ENCODE results near the gene CNKSR1. TPM values are rescaled to one million over a fixed set of nuclear protein-coding genes. Genes with fewer than 3 reads are reported as not detected.
A peak's percentile ranks its signal among the peaks of the same experiment; 100 is the strongest.
"Not testable (repeated sequence)": the region's sequence is repeated elsewhere in the genome, so short reads cannot be mapped to it uniquely, and the experiment has no call there.

The CNKSR1 gene
- total RNA-seq, 1 donor from 2014 or later = 6.2 TPM

- H3K9me3 Mint-ChIP-seq = no peaks in the 10 kb centered on the region
- H3K36me3 Mint-ChIP-seq (ENCODE audit: low read depth) = no peaks in the 10 kb centered on the region
- intact Hi-C loops (cut with micrococcal nuclease) = no loop called here
- H3K27me3 Mint-ChIP-seq = peaks cover 16% of the 10 kb centered on the region
- no peak for DNase-seq
- no peak overlapping the region for H3K4me3 Mint-ChIP-seq
- H3K27ac Mint-ChIP-seq = no peak overlapping the region
- no peaks in the 10 kb centered on the region for H3K4me1 Mint-ChIP-seq
Measured at GRCh38 chr1:26212726-26213125, 35.4 kb downstream of the CNKSR1 start.

- intact Hi-C loops (cut with micrococcal nuclease) = no loop called here
- peaks cover 16% of the 10 kb centered on the region for H3K27me3 Mint-ChIP-seq
- H3K27ac Mint-ChIP-seq = no peak overlapping the region
- no peak overlapping the region for H3K4me3 Mint-ChIP-seq
- H3K36me3 Mint-ChIP-seq (ENCODE audit: low read depth) = no peaks in the 10 kb centered on the region
- no peaks in the 10 kb centered on the region for H3K4me1 Mint-ChIP-seq
- no peaks in the 10 kb centered on the region for H3K9me3 Mint-ChIP-seq
- DNase-seq = no peak
Measured at GRCh38 chr1:26213335-26213905, 36.1 kb downstream of the CNKSR1 start.

- H3K27me3 Mint-ChIP-seq = peaks cover 12% of the 10 kb centered on the region
- H3K36me3 Mint-ChIP-seq (ENCODE audit: low read depth) = no peaks in the 10 kb centered on the region
- H3K9me3 Mint-ChIP-seq = no peaks in the 10 kb centered on the region
- no peak overlapping the region for H3K4me3 Mint-ChIP-seq
- no peak for DNase-seq
- intact Hi-C loops (cut with micrococcal nuclease) = no loop called here
- H3K27ac Mint-ChIP-seq = no peak overlapping the region
- H3K4me1 Mint-ChIP-seq = no peaks in the 10 kb centered on the region
Measured at GRCh38 chr1:26215246-26215645, 38.0 kb downstream of the CNKSR1 start.

GRCh38 chr1:26218906-26219494 lies 41.7 kb downstream of the CNKSR1 start:
- Mint-ChIP-seq H3K4me1 (no peaks in the 10 kb centered on the region), H3K36me3 (ENCODE audit: low read depth) (no peaks in the 10 kb centered on the region), H3K27me3 (peaks cover 13% of the 10 kb centered on the region), H3K27ac (no peak overlapping the region), H3K4me3 (no peak overlapping the region), H3K9me3 (no peaks in the 10 kb centered on the region)
- no peak for DNase-seq
- intact Hi-C loops (cut with micrococcal nuclease) = no loop called here

GRCh38 chr1:26220199-26220912 lies 43.1 kb downstream of the CNKSR1 start:
- no peaks in the 10 kb centered on the region for H3K9me3 Mint-ChIP-seq
- peaks cover under 1% of the 10 kb centered on the region for H3K4me1 Mint-ChIP-seq
- intact Hi-C loops (cut with micrococcal nuclease) = no loop called here
- no peak for DNase-seq
- no peaks in the 10 kb centered on the region for H3K36me3 Mint-ChIP-seq (ENCODE audit: low read depth)
- H3K27me3 Mint-ChIP-seq = peaks cover 23% of the 10 kb centered on the region
- no peak overlapping the region for H3K27ac Mint-ChIP-seq
- no peak overlapping the region for H3K4me3 Mint-ChIP-seq

- no peaks in the 10 kb centered on the region for H3K36me3 Mint-ChIP-seq (ENCODE audit: low read depth)
- intact Hi-C loops (cut with micrococcal nuclease) = no loop called here
Measured at GRCh38 chr1:26221094-26221493, 43.8 kb downstream of the CNKSR1 start.

GRCh38 chr1:26224606-26225005 lies 47.3 kb downstream of the CNKSR1 start:
- intact Hi-C loops (cut with micrococcal nuclease) = no loop called here
- Mint-ChIP-seq H3K4me1 (peaks cover 6% of the 10 kb centered on the region), H3K9me3 (no peaks in the 10 kb centered on the region), H3K4me3 (no peak overlapping the region), H3K27me3 (peaks cover 50% of the 10 kb centered on the region), H3K36me3 (ENCODE audit: low read depth) (no peaks in the 10 kb centered on the region), H3K27ac (no peak overlapping the region)
- DNase-seq = no peak

More at GRCh38 chr1:26221094-26221493, 43.8 kb downstream of the CNKSR1 start:
- peaks cover 6% of the 10 kb centered on the region for H3K4me1 Mint-ChIP-seq
- H3K27ac Mint-ChIP-seq = no peak overlapping the region
- no peak overlapping the region for H3K4me3 Mint-ChIP-seq
- H3K9me3 Mint-ChIP-seq = no peaks in the 10 kb centered on the region
- DNase-seq = no peak
- H3K27me3 Mint-ChIP-seq = peaks cover 30% of the 10 kb centered on the region

- Mint-ChIP-seq H3K4me1 (peaks cover 6% of the 10 kb centered on the region), H3K4me3 (peak overlapping the region; percentile 77)
Measured at GRCh38 chr1:26225033-26225831, 47.9 kb downstream of the CNKSR1 start.

GRCh38 chr1:26230682-26231081 lies 53.4 kb downstream of the CNKSR1 start:
- Mint-ChIP-seq H3K27me3 (peaks cover 29% of the 10 kb centered on the region), H3K4me1 (peaks cover 14% of the 10 kb centered on the region)
- not testable (repeated sequence) for H3K9me3 Mint-ChIP-seq; H3K36me3 Mint-ChIP-seq (ENCODE audit: low read depth); H3K4me3 Mint-ChIP-seq; DNase-seq; H3K27ac Mint-ChIP-seq
- intact Hi-C loops (cut with micrococcal nuclease) = loop anchor here (5.0 kb wide), 1 partner anchor 193 kb away; no protein-coding TSS in a partner anchor

More at GRCh38 chr1:26225033-26225831, 47.9 kb downstream of the CNKSR1 start:
- Mint-ChIP-seq H3K27ac (no peak overlapping the region), H3K27me3 (peaks cover 50% of the 10 kb centered on the region), H3K9me3 (no peaks in the 10 kb centered on the region), H3K36me3 (ENCODE audit: low read depth) (no peaks in the 10 kb centered on the region)
- intact Hi-C loops (cut with micrococcal nuclease) = no loop called here
- DNase-seq = peak; percentile 82

- Mint-ChIP-seq H3K4me3 (peak within 1 kb of the TSS; percentile 96), H3K27me3 (peaks cover 6% of the 10 kb centered on the region), H3K36me3 (ENCODE audit: low read depth) (peaks cover 10% of the 10 kb centered on the region), H3K9me3 (no peaks in the 10 kb centered on the region), H3K27ac (peak within 1 kb of the TSS; percentile 91), H3K4me1 (peaks cover 31% of the 10 kb centered on the region)
- intact Hi-C loops (cut with micrococcal nuclease) = loop anchor here (1.0 to 5.0 kb wide), 4 partner anchors 65 to 197 kb away; partner anchors contain the start of genes PDIK1L and ZNF593
- peak; percentile 99 for DNase-seq
Measured at GRCh38 chr1:26233903-26234643, 56.8 kb downstream of the CNKSR1 start, which contains the start of gene CEP85. TSS of gene CEP85 (plus strand) at chr1:26234200. CDS start at chr1:26239784, 5,584 bp downstream.

- H3K27ac Mint-ChIP-seq = peak overlapping the region; percentile 91
- peak overlapping the region; percentile 96 for H3K4me3 Mint-ChIP-seq
- peaks cover 6% of the 10 kb centered on the region for H3K27me3 Mint-ChIP-seq
- intact Hi-C loops (cut with micrococcal nuclease) = loop anchor here (1.0 to 5.0 kb wide), 4 partner anchors 66 to 198 kb away; partner anchors contain the start of genes PDIK1L and ZNF593
- DNase-seq = no peak
- no peaks in the 10 kb centered on the region for H3K9me3 Mint-ChIP-seq
- peaks cover 32% of the 10 kb centered on the region for H3K4me1 Mint-ChIP-seq
- H3K36me3 Mint-ChIP-seq (ENCODE audit: low read depth) = peaks cover 14% of the 10 kb centered on the region
Measured at GRCh38 chr1:26234644-26235370, 57.5 kb downstream of the CNKSR1 start.

- H3K4me3 Mint-ChIP-seq = peak overlapping the region; percentile 43
Measured at GRCh38 chr1:26237230-26237966, 60.1 kb downstream of the CNKSR1 start.

More at GRCh38 chr1:26237230-26237966, 60.1 kb downstream of the CNKSR1 start:
- Mint-ChIP-seq H3K4me1 (peaks cover 32% of the 10 kb centered on the region), H3K9me3 (no peaks in the 10 kb centered on the region), H3K27ac (no peak overlapping the region), H3K36me3 (ENCODE audit: low read depth) (peaks cover 21% of the 10 kb centered on the region), H3K27me3 (peaks cover 4% of the 10 kb centered on the region)
- no peak for DNase-seq
- intact Hi-C loops (cut with micrococcal nuclease) = no loop called here
